ENCODE results near the gene MECP2. TPM values are rescaled to one million over a fixed set of nuclear protein-coding genes. Genes with fewer than 3 reads are reported as not detected.
A peak's percentile ranks its signal among the peaks of the same experiment; 100 is the strongest.

The MECP2 gene
- total RNA-seq, 1 donor from 2014 or later, result 58.2 TPM

DNA sequence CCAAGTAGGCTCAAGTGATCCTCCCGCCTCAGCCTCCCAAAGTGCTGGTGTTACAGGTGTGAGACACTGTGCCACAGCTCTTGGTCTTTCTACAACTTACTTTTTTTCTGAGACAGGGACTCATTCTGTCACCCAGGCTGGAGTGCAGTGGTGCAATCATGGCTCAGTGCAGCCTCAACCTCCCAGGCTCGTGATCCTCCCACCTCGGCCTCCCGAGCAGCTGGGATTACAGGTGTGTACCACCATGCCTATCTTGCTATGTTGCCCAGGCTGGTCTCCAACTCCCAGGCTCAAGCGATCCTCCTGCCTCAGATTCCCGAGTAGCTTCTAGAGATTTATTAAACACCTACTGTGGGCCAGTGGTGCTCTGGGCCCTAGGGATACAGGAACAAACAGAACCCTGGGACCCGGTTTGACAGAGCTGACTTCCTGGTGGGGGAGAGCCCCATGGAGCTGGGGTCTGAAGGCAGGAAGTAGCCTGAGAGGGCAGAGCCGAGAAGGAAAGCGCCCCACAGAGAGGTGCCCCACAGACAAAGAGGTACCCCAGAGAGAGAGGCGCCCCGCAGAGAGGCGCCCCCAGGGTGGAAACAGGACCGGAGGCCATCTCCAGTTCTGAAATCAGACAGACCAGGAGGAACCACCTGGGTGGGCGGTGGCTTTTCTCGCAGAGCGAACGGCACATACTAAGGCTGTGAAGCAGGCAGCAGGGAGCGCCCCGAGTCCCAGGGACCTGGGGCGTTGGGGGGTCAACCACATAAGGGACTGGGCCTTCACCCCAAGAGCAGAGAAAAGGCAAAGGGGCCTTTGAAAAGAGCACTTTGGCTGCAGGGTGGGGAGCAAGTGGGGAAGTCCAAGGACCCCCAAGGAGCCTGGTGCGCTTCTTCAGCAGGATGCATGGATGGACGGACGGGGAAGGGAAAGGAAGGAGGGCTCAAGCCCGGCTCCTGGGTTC is 82.8 kb downstream of the MECP2 start:
- intact Hi-C loops (cut with micrococcal nuclease), result loop anchor here (5.0 kb wide), 1 partner anchor 32 kb away; no protein-coding TSS in a partner anchor
- H3K36me3 Mint-ChIP-seq (ENCODE audit: low read depth), result peaks cover 49% of the 10 kb centered on the region
- no peaks in the 10 kb centered on the region for H3K27me3 Mint-ChIP-seq (ENCODE audit: low read depth)
- no peak overlapping the region for H3K4me3 Mint-ChIP-seq (ENCODE audit: low read depth)
- no peak for DNase-seq (ENCODE audit: low spot score)
- no peaks in the 10 kb centered on the region for H3K9me3 Mint-ChIP-seq
- H3K27ac Mint-ChIP-seq, result peak overlapping the region; percentile 33
- H3K4me1 Mint-ChIP-seq (ENCODE audit: low read depth), result peaks cover 1% of the 10 kb centered on the region

DNA sequence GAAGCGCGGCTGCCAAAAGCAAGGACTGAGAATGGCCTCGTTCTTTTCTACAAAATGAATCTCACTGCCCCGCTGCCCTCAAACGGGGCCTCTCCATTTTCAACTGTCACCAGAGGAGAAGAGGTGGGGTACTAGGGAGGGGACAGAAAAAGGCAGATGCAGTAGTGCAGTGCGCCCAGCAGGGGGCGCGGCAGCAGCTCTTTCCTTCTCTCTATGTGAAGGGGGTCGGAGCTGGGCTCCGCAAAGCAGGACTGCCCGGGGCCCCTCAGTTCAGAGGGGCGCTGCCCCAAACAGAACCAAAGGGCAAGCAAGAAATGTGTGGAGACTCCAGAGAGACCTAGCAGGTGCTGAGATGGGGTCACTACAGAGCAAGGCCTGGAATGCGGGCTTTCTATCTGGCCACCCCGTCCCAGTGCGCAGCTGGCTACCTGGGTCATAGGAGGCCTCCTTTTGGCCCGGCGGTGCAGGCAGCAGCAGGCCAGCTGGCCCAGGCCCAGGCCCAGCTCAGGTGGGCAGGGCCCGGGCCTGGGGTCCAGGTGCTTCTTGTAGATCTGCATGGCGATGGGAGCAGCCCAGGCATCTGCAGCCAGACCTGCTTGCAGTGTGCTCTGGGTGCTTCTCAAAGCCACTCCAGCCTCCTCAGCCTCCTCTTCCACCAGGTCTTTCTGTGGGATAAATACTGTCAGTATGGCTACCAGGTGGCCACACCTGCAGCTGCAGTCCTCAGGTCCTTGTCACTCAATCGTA is 83.7 kb downstream of the MECP2 start:
- intact Hi-C loops (cut with micrococcal nuclease), result no loop called here
- H3K27ac Mint-ChIP-seq, result no peak overlapping the region
- peaks cover 48% of the 10 kb centered on the region for H3K36me3 Mint-ChIP-seq (ENCODE audit: low read depth)
- no peaks in the 10 kb centered on the region for H3K9me3 Mint-ChIP-seq
- no peaks in the 10 kb centered on the region for H3K27me3 Mint-ChIP-seq (ENCODE audit: low read depth)
- peaks cover 1% of the 10 kb centered on the region for H3K4me1 Mint-ChIP-seq (ENCODE audit: low read depth)
- H3K4me3 Mint-ChIP-seq (ENCODE audit: low read depth), result no peak overlapping the region
- DNase-seq (ENCODE audit: low spot score), result peak; percentile 30

DNA sequence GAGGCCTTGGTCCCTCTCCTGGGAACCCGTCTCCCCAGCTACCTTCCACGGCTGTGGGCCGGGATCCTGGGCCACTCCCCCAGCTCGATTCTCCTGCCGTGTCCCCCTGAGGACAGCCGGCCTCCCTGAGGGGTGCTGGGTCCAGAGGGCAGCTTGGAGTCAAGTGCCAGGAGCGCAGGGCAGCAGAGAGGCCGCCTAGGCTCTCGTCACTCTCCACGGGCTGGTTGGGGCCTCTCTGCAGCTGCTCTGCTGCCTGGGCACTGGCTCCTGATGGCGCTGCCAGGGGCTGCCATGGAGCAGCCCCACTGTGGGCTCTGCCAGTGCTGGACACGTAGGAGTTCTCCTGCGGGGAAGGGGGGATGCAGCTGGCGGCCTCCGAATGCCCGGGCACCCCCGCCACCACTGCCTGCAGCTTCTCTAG is 84.5 kb downstream of the MECP2 start:
- H3K27me3 Mint-ChIP-seq (ENCODE audit: low read depth), result no peaks in the 10 kb centered on the region
- no peak overlapping the region for H3K4me3 Mint-ChIP-seq (ENCODE audit: low read depth)
- H3K36me3 Mint-ChIP-seq (ENCODE audit: low read depth), result peaks cover 51% of the 10 kb centered on the region
- intact Hi-C loops (cut with micrococcal nuclease), result no loop called here
- H3K9me3 Mint-ChIP-seq, result no peaks in the 10 kb centered on the region
- no peak overlapping the region for H3K27ac Mint-ChIP-seq
- peaks cover 3% of the 10 kb centered on the region for H3K4me1 Mint-ChIP-seq (ENCODE audit: low read depth)
- DNase-seq (ENCODE audit: low spot score), result no peak

DNA sequence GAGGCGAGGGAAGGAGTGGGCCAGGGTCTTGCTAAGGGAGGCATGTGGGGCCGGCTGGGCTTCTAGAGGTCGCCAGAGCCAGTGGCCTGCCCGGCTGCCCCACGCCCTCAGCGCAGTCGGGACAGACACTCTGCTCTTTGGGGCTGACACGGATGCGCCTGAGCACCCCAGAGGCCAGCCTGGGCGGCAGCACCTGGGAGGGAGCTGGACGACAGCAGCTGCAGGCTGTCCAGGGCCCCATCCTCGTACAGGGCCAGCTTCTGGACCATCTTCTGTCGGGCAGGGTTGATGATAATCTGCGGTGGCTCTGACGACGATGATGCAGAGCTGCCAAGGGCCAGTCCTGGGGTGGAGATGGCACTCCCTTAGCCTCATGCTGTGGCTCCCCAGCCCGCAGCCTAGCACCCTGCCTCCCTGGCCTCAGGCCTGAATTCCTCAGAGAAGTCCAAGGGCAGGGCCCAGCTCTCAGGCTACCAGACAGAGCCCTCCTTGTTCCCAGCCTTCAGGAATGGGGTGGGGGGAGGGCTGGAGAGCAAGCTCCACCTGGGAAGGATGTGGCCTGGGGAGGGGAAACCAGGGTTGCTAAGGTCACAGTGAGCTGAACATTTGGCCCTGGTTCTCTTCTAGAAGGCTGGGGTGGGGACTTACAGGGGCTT is 85.1 kb downstream of the MECP2 start:
- H3K4me3 Mint-ChIP-seq (ENCODE audit: low read depth), result no peak overlapping the region
- H3K27me3 Mint-ChIP-seq (ENCODE audit: low read depth), result no peaks in the 10 kb centered on the region
- H3K9me3 Mint-ChIP-seq, result no peaks in the 10 kb centered on the region
- H3K4me1 Mint-ChIP-seq (ENCODE audit: low read depth), result peaks cover 7% of the 10 kb centered on the region
- no peak overlapping the region for H3K27ac Mint-ChIP-seq
- intact Hi-C loops (cut with micrococcal nuclease), result no loop called here
- peaks cover 53% of the 10 kb centered on the region for H3K36me3 Mint-ChIP-seq (ENCODE audit: low read depth)
- no peak for DNase-seq (ENCODE audit: low spot score)

DNA sequence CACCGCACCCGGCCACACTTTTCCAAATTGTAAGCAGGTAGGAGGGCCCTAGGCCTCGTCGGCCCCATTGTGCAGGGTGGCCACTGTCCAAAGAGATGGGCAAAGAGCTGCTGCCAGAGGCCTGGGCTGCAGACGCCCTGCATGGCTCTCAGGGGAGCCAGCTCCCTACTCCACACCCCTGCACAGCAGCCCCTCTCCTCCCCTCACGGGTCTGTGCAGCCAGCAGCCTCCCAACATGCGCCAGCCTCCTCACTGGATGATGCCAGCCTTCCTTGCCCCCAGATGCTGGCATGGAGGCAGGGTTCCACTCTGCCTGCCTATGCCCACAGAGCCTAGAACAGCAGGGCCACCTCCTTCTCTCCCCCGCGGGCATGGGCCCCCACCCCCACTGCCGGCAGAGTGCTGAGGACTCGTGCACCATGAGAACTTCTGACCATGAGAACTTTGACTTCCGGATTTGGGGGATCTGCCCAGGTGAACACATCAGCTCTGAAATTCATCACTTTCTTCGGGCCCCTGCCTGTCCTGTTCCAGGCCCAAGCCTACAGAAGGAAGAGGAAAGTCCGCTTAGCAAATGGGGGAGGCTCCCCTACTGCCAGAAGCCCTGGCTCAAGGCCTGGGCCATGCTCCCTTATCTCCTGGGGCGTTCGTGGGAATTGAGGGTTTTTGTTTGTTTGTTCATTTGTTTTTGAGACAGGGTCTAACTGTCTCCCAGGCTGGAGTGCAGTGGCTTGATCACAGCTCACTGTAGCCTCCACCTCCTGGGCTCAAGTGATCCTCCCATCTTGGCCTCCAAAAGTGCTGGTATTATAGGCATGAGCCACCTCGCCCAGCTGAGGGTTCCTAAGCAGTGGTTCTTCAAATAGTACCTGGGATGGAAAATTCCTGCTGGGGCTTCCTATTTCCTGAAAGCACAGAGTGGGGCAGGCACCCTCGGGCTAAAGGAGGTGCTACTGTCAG is 85.9 kb downstream of the MECP2 start:
- no peak for DNase-seq (ENCODE audit: low spot score)
- Mint-ChIP-seq H3K27ac (no peak overlapping the region), H3K9me3 (no peaks in the 10 kb centered on the region), H3K27me3 (ENCODE audit: low read depth) (no peaks in the 10 kb centered on the region), H3K4me1 (ENCODE audit: low read depth) (peaks cover 7% of the 10 kb centered on the region), H3K4me3 (ENCODE audit: low read depth) (no peak overlapping the region), H3K36me3 (ENCODE audit: low read depth) (peaks cover 55% of the 10 kb centered on the region)
- intact Hi-C loops (cut with micrococcal nuclease), result no loop called here

DNA sequence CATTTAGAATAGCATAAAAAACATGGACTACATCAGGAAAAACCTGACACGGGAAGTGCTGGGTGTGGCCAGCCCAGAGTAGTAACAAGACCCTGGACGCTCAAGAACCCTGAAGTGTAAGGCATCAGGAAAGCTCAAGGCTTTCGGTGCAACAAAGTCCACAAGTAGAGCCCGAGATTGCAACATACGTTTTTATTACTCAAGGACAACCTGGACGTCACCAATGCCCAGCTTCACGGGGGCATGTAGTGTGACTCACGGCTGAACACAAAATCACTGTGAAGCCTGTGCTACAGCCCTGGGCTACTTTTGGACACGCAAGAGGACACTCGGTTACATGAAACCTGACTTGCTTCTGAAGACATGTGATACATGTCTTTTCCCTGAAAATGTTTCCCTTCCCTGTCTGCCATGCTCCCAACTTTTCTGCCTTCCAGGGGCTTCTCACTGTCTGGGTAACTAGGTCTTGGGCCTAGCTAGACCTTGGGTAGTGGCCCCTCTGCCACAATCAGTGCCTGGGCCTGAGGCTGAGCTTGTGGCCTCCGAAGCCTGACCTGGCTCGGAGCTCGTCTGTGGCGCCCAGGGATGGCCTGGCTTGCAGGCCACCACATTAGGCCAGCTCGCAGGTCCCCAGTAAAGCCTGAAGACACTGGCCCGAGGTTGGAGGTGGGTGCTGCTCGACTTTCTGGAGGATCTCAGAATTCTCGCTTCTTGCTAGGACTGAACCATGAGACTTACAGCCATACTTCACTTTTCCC is 87.0 kb downstream of the MECP2 start:
- H3K27ac Mint-ChIP-seq, result no peak overlapping the region
- DNase-seq (ENCODE audit: low spot score), result no peak
- no peaks in the 10 kb centered on the region for H3K9me3 Mint-ChIP-seq
- H3K4me3 Mint-ChIP-seq (ENCODE audit: low read depth), result no peak overlapping the region
- intact Hi-C loops (cut with micrococcal nuclease), result no loop called here
- H3K27me3 Mint-ChIP-seq (ENCODE audit: low read depth), result no peaks in the 10 kb centered on the region
- H3K36me3 Mint-ChIP-seq (ENCODE audit: low read depth), result peaks cover 56% of the 10 kb centered on the region
- H3K4me1 Mint-ChIP-seq (ENCODE audit: low read depth), result peaks cover 6% of the 10 kb centered on the region

DNA sequence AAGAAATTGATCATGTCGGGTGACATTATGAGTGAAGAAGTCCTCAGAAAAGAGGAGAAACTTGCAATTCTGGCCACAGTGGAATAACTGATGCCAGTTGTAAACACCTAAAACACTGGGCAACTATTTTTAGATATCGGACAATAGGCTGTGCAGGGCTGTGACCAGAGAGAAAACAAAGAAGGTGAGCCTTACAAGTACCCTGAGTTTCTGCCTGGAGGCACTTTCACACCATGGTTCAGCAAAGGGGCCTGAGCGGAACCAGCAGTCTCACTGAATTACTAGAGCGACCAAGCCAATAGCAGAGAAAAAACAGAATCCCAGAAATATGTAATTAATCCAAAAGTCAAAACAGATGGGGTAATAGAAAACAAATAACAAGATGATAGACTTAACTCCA is 89.0 kb downstream of the MECP2 start:
- intact Hi-C loops (cut with micrococcal nuclease), result no loop called here
- DNase-seq (ENCODE audit: low spot score), result no peak
- Mint-ChIP-seq H3K4me3 (ENCODE audit: low read depth) (no peak overlapping the region), H3K36me3 (ENCODE audit: low read depth) (peaks cover 47% of the 10 kb centered on the region), H3K27me3 (ENCODE audit: low read depth) (no peaks in the 10 kb centered on the region), H3K27ac (no peak overlapping the region), H3K9me3 (no peaks in the 10 kb centered on the region), H3K4me1 (ENCODE audit: low read depth) (peaks cover 6% of the 10 kb centered on the region)

DNA sequence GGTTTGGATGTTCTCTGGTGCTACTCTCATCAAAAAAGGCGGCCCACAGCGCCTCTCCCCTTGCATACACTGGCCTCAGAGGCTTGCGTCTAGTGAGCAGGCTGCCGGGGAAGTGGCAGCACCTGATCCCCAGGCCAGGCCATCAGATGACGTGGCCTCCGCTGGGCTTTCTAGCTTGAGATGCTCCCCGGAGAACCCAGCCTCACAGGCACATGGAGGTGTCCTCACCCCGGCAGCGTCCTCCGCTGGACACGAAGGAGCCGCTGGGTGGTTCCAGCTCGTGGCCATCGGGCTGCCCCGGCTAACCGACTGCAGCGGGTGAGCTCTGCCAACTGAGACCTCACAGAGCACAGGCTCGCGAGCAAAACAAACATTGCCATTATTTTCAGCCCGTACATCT is 90.6 kb downstream of the MECP2 start:
- H3K27me3 Mint-ChIP-seq (ENCODE audit: low read depth), result no peaks in the 10 kb centered on the region
- no peak overlapping the region for H3K4me3 Mint-ChIP-seq (ENCODE audit: low read depth)
- no peak for DNase-seq (ENCODE audit: low spot score)
- H3K27ac Mint-ChIP-seq, result no peak overlapping the region
- H3K9me3 Mint-ChIP-seq, result no peaks in the 10 kb centered on the region
- intact Hi-C loops (cut with micrococcal nuclease), result no loop called here
- peaks cover 10% of the 10 kb centered on the region for H3K4me1 Mint-ChIP-seq (ENCODE audit: low read depth)
- peaks cover 43% of the 10 kb centered on the region for H3K36me3 Mint-ChIP-seq (ENCODE audit: low read depth)

DNA sequence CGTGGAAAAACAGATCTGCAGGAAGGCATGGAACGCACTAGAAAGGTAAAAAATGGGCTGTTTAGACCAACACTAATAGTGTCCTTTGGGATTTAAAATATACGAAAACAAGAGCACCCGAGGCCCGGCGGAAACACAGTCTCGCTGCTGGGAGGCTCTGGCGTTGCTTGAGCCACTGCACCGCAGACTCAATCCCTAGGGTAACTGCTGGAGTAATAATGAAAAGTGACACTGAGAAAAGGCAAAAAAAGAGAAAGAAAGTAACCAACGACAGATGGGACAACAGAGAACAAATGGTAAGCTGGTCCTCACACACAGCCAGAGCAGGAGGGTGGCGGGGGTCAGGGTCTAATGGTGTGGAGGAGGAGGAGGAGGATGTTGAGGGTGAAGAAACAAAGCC is 93.2 kb downstream of the MECP2 start:
- Mint-ChIP-seq H3K27me3 (ENCODE audit: low read depth) (no peaks in the 10 kb centered on the region), H3K27ac (peak overlapping the region; percentile 47), H3K4me1 (ENCODE audit: low read depth) (peaks cover 14% of the 10 kb centered on the region), H3K9me3 (no peaks in the 10 kb centered on the region), H3K36me3 (ENCODE audit: low read depth) (peaks cover 30% of the 10 kb centered on the region), H3K4me3 (ENCODE audit: low read depth) (no peak overlapping the region)
- intact Hi-C loops (cut with micrococcal nuclease), result no loop called here
- DNase-seq (ENCODE audit: low spot score), result no peak

DNA sequence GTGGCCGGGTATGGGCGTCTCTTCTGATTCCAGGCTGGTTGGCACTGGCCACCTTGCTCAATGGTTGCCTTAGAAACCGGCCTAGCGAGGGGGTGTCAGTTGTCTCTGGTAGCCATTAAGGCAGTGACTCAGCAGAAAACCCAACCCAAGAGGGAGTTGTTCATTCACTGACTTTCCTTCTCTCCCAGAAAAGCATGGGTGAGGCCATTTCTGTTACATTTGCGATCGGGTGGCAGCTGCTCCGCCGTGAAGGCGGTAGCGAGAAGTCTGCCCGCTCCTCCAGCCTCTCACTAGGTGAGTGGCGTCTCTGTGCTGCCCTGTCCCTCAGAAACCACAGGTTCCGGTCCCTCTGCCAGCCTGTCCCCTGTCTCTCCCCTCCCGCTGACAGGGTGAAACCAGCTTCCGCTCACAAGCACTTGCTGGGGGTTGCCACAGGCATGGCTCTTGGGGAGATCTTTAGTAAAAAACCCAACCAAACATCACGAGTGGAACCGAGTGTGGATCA is 95.2 kb downstream of the MECP2 start:
- Mint-ChIP-seq H3K27me3 (ENCODE audit: low read depth) (no peaks in the 10 kb centered on the region), H3K4me3 (ENCODE audit: low read depth) (peak overlapping the region; percentile 37), H3K9me3 (no peaks in the 10 kb centered on the region), H3K4me1 (ENCODE audit: low read depth) (peaks cover 8% of the 10 kb centered on the region), H3K27ac (peak overlapping the region; percentile 84), H3K36me3 (ENCODE audit: low read depth) (peaks cover 14% of the 10 kb centered on the region)
- DNase-seq (ENCODE audit: low spot score), result no peak
- intact Hi-C loops (cut with micrococcal nuclease), result no loop called here

DNA sequence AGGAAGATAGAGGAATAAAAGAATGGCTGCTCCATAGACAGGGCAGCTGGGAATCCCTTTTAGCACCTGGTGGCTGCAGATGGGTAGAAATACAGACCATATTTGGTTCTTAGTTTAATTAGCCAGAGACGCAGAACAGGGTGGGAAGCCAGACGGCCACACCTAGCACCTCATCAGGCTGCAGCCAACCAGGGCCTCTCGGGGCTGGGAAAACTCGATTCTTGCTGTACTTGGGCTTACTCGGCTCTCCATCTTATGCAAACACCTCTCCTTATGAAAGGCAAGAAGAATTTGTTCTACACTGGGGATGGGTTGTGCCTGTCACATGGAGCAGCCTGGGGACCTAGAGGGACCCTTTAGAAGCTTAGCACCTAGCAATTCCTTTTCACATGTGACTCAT is 97.5 kb downstream of the MECP2 start:
- Mint-ChIP-seq H3K9me3 (no peaks in the 10 kb centered on the region), H3K4me3 (ENCODE audit: low read depth) (no peak overlapping the region), H3K4me1 (ENCODE audit: low read depth) (peaks cover 8% of the 10 kb centered on the region), H3K36me3 (ENCODE audit: low read depth) (peaks cover 8% of the 10 kb centered on the region), H3K27ac (no peak overlapping the region), H3K27me3 (ENCODE audit: low read depth) (no peaks in the 10 kb centered on the region)
- intact Hi-C loops (cut with micrococcal nuclease), result no loop called here
- no peak for DNase-seq (ENCODE audit: low spot score)
